K562 (cell line): ENCODE measurements around the gene CCDC82. TPM values are rescaled to one million over a fixed set of nuclear protein-coding genes. Genes with fewer than 3 reads are reported as not detected.

Source experiments
- CHD4 ChIP-seq: fragments of 200-600 bp; sonication (generic); IDR thresholded peaks from 3 replicates; pipeline ENCODE4 v1.6.1; 2012; ENCODE audit warnings: low read depth, mild to moderate bottlenecking, mixed read lengths, low read length, inconsistent platforms; ENCODE audit not compliant: insufficient read depth, insufficient replicate concordance, poor library complexity, severe bottlenecking
- CREM ChIP-seq: IDR thresholded peaks from 2 replicates; pipeline ENCODE4 v1.6.1; 2014; ENCODE audit warnings: antibody characterized with exemption, low read depth
- DACH1 ChIP-seq: fragments of 450-650 bp; IDR thresholded peaks from 2 replicates; pipeline ENCODE4 v1.6.1; 2018; ENCODE audit not compliant: partially characterized antibody
- ETV5 ChIP-seq: sonication (generic); formaldehyde crosslinking; IDR thresholded peaks from 2 replicates; pipeline ENCODE4 v1.4.0; 2020; ENCODE audit warnings: low read depth, mild to moderate bottlenecking, missing genetic modification reagents
- GATAD2A ChIP-seq: fragments of 450-650 bp; IDR thresholded peaks from 2 replicates; pipeline ENCODE4 v1.6.1; 2017
- KDM1A ChIP-seq, 2 experiments: fragments of 450-650 bp; IDR thresholded peaks; 2 replicates each; pipeline ENCODE4 v1.6.1; 2016; ENCODE audit warnings: mild to moderate bottlenecking in 2 of 2
- MAZ ChIP-seq, 2 experiments: fragments of 450-650 bp in 1 of 2; sonication (generic) in 1 of 2; formaldehyde crosslinking; IDR thresholded peaks in 1 of 2; conservative IDR thresholded peaks in 1 of 2; 2 replicates each; pipeline versions ENCODE4 v1.4.0 to v1.5.0; 2020; ENCODE audit warnings: mild to moderate bottlenecking in 1 of 2, missing genetic modification reagents in 1 of 2
- RCOR1 ChIP-seq, 2 experiments: IDR thresholded peaks; 2 replicates each; pipeline ENCODE4 v1.6.1; 2012; ENCODE audit warnings: low read depth in 2 of 2, low read length in 2 of 2, borderline replicate concordance in 1 of 2, improper control_type of control experiment in 1 of 2
- RFX1 ChIP-seq: fragments of 450-650 bp; IDR thresholded peaks from 2 replicates; pipeline ENCODE4 v1.6.1; 2016; ENCODE audit warnings: mild to moderate bottlenecking, moderate library complexity
- SOX6 ChIP-seq: fragments of 450-650 bp; IDR thresholded peaks from 2 replicates; pipeline ENCODE4 v1.6.1; 2014; ENCODE audit warnings: mild to moderate bottlenecking
- polyA plus RNA-seq, 8 experiments: library from polyadenylated mRNA; depleted of rRNA in 4 of 8; stranded (reverse) in 5 of 8; unstranded in 3 of 8; fragments of >200 nt; fragmentation: Nextera tagmentation in 2 of 8; fragmentation: Illumina TruSeq in 1 of 8; extraction: Ambion mirVana in 2 of 8; extraction: Trizol in 1 of 8; gene quantifications; 2 replicates each; pipeline versions ENCODE4 v1.2.1 to v1.2.3, GENCODE V29; 2011 to 2014; ENCODE audit warnings: inconsistent platforms in 1 of 8, missing spikeins in 1 of 8
- total RNA-seq, 7 experiments: library from RNA; depleted of rRNA in 6 of 7; stranded (reverse); fragments of >200 nt in 6 of 7; fragmentation: Illumina TruSeq in 2 of 7; extraction: Trizol in 2 of 7; gene quantifications; 2 replicates each; pipeline versions ENCODE4 v1.2.1 to v1.2.3, GENCODE V29; 2011 to 2021; ENCODE audit warnings: low replicate concordance in 1 of 7
- TF ChIP-seq, protein P1 (sequence below): fragments of 450-650 bp; formaldehyde crosslinking; IDR thresholded peaks from 2 replicates; pipeline ENCODE4 v1.4.0; 2020; ENCODE audit warnings: mild to moderate bottlenecking
- TF ChIP-seq, protein P2 (sequence below): fragments of 200-800 bp; sonication (Bioruptor generic); IDR thresholded peaks from 2 replicates; pipeline ENCODE4 v1.6.1; 2017; ENCODE audit warnings: missing genetic modification characterization, missing compliant biosample characterization

CCDC82 gene
- total and polyA plus RNA-seq, 9 of the 15 experiments (the other 6 are each of a cell fraction or from before 2014, with no cell fraction given), result 12.5 to 51.3 (median 24.5) TPM

DNA sequence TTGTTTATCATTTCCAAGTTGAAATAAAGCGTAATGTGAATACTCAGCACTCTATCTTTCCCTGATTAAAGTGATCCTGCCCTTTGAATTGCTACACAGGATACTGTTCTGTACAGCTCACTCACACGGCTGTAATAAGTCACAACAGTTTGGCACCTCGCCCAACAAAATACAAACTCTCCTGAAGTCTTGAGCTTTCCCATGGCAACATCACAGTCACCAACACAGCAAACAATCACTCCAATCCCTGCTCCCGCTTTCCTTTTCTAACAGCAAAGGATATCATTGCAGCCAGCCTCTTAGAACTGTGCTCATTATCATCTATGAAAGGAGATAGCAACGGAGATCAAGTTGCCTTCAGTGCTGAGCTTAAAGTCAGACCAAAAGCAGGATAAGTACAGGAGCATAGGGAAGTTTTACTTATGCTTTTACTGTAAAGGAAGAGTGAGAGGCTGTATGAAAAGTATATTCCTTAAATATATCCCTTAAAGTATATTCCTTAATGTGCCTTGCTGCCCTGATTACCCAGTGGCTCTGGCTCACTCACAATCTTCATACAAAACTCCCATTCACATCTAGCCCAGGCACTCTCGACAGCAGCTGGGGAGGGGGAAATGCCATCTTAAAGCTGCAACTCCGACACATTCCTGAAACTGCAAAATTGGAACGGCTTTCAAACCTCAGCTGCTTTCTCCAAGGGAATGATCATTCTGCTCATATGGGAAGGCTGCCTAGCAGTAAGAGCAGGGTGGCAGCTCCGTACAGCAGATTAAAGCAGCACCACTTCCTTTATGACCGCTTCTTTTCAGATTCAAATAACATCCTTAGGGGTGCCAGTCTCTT is 82.6 kb downstream of the CCDC82 start (continued):
- TF ChIP-seq SOX6 (0 out of 2 replicates have a peak, but pooled peaks have one; percentile 37), CHD4 (no peak), DACH1 (no peak), KDM1A (IDR thresholded peaks at IDR 0.05) (peak in 1 of 2 experiments; percentile 49; a peak in 1 of 4 replicates), ETV5 (CRISPR knock-in tag) (no peak), RFX1 (peak; percentile 74), MAZ (CRISPR knock-in tag; conservative IDR thresholded peaks at IDR 0.05 in 1 of 2, IDR thresholded peaks at IDR 0.05 in 1 of 2) (0 out of 4 replicates have a peak, but pooled peaks of 1 of the 2 experiments have one; percentile 23), CREM (0 out of 2 replicates have a peak, but pooled peaks have one; percentile 9), GATAD2A (0 out of 2 replicates have a peak, but pooled peaks have one; percentile 22), RCOR1 (IDR thresholded peaks at IDR 0.05; ENCODE audit: borderline replicate concordance in 1 of 2, low read depth in 2 of 2, low read length in 2 of 2) (0 out of 4 replicates have a peak, but pooled peaks of 1 of the 2 experiments have one; percentile 34)
- TF ChIP-seq, protein P1, sequence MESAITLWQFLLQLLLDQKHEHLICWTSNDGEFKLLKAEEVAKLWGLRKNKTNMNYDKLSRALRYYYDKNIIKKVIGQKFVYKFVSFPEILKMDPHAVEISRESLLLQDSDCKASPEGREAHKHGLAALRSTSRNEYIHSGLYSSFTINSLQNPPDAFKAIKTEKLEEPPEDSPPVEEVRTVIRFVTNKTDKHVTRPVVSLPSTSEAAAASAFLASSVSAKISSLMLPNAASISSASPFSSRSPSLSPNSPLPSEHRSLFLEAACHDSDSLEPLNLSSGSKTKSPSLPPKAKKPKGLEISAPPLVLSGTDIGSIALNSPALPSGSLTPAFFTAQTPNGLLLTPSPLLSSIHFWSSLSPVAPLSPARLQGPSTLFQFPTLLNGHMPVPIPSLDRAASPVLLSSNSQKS, result no peak
- TF ChIP-seq, protein P2, sequence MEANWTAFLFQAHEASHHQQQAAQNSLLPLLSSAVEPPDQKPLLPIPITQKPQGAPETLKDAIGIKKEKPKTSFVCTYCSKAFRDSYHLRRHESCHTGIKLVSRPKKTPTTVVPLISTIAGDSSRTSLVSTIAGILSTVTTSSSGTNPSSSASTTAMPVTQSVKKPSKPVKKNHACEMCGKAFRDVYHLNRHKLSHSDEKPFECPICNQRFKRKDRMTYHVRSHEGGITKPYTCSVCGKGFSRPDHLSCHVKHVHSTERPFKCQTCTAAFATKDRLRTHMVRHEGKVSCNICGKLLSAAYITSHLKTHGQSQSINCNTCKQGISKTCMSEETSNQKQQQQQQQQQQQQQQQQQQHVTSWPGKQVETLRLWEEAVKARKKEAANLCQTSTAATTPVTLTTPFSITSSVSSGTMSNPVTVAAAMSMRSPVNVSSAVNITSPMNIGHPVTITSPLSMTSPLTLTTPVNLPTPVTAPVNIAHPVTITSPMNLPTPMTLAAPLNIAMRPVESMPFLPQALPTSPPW (CRISPR knock-in tag), result no peak
